ENCODE measurements around the gene RPTOR.
A peak's percentile ranks its signal among the peaks of the same experiment; 100 is the strongest.
"Not testable (repeated sequence)": the region's sequence is repeated elsewhere in the genome, so short reads cannot be mapped to it uniquely, and the experiment has no call there.

RPTOR gene

GRCh38 chr17:80876456-80876949 lies 331.9 kb downstream of the RPTOR start:
- H3K9me3 ChIP-seq (replicated peaks in 1 of 2; ENCODE audit: control insufficient read depth in 2 of 2, insufficient read depth in 1 of 2, low read depth in 1 of 2, low read length in 2 of 2); H2BK120ac ChIP-seq (ENCODE audit: low read depth, low read length); H2BK5ac ChIP-seq (ENCODE audit: low read length); H3K36me3 ChIP-seq (replicated peaks in 1 of 2; ENCODE audit: control insufficient read depth in 2 of 2, insufficient read depth in 2 of 2, low read length in 2 of 2); H3K4ac ChIP-seq (ENCODE audit: low read length); H4K8ac ChIP-seq (ENCODE audit: low read depth, low read length); H3K27ac ChIP-seq (replicated peaks; ENCODE audit: low read length); H3K79me1 ChIP-seq (ENCODE audit: low read depth, low read length); H2BK15ac ChIP-seq (ENCODE audit: low read length); H3K4me3 ChIP-seq (ENCODE audit: low read length in 2 of 2); H2AFZ ChIP-seq (ENCODE audit: low read length); DNase-seq (ENCODE audit: low spot score); H3K27me3 ChIP-seq (ENCODE audit: control insufficient read depth in 3 of 3, insufficient read depth in 3 of 3, low read depth in 1 of 3, low read length in 3 of 3); H3K4me2 ChIP-seq (ENCODE audit: insufficient read depth, low read length, poor library complexity, severe bottlenecking); H4K91ac ChIP-seq (ENCODE audit: low read depth, low read length, poor library complexity): not testable (repeated sequence)
- Histone ChIP-seq H3K18ac (ENCODE audit: low read length) (peak overlapping the region; percentile 74), H3K9ac (ENCODE audit: low read depth, low read length, poor library complexity) (peak overlapping the region; percentile 50), H2AK5ac (ENCODE audit: low read depth, low read length) (peak overlapping the region; percentile 76), H3K4me1 (ENCODE audit: control insufficient read depth in 2 of 2, insufficient read depth in 1 of 2, low read depth in 1 of 2, low read length in 2 of 2) (peaks cover 25 to 44% of the 10 kb centered on the region in 2 donors), H3K23ac (ENCODE audit: low read depth, low read length, poor library complexity) (peak overlapping the region; percentile 67), H3K14ac (ENCODE audit: low read length) (peak overlapping the region; percentile 75), H2BK12ac (ENCODE audit: low read length) (peak overlapping the region; percentile 87)
- WGBS, 2 donors (ENCODE audit: extremely low coverage in 2 of 2, insufficient read length in 2 of 2, insufficient replicate concordance in 1 of 2): no CpG with 5 or more reads among the region's 39 CpGs

GRCh38 chr17:80876950-80877728 lies 332.5 kb downstream of the RPTOR start:
- WGBS, 2 donors (ENCODE audit: extremely low coverage in 2 of 2, insufficient read length in 2 of 2, insufficient replicate concordance in 1 of 2): no CpG with 5 or more reads among the region's 32 CpGs
- H2AFZ ChIP-seq (ENCODE audit: low read length): no peak overlapping the region
- H3K27ac ChIP-seq (replicated peaks; ENCODE audit: low read length): no peak overlapping the region
- peaks cover 7% of the 10 kb centered on the region for H3K79me1 ChIP-seq (ENCODE audit: low read depth, low read length)
- H4K8ac ChIP-seq (ENCODE audit: low read depth, low read length): no peak overlapping the region
- no peak overlapping the region for H2BK120ac ChIP-seq (ENCODE audit: low read depth, low read length)
- peaks cover 0 to 2% of the 10 kb centered on the region in 2 donors for H3K9me3 ChIP-seq (replicated peaks in 1 of 2; ENCODE audit: control insufficient read depth in 2 of 2, insufficient read depth in 1 of 2, low read depth in 1 of 2, low read length in 2 of 2)
- H3K4me1 ChIP-seq (ENCODE audit: control insufficient read depth in 2 of 2, insufficient read depth in 1 of 2, low read depth in 1 of 2, low read length in 2 of 2): peaks cover 25 to 40% of the 10 kb centered on the region in 2 donors
- no peak overlapping the region for H3K4me2 ChIP-seq (ENCODE audit: insufficient read depth, low read length, poor library complexity, severe bottlenecking)
- peaks cover 0 to 12% of the 10 kb centered on the region in 2 donors for H3K36me3 ChIP-seq (replicated peaks in 1 of 2; ENCODE audit: control insufficient read depth in 2 of 2, insufficient read depth in 2 of 2, low read length in 2 of 2)
- DNase-seq (ENCODE audit: low spot score): no peak
- H3K14ac ChIP-seq (ENCODE audit: low read length): peak overlapping the region; percentile 75
- H2AK5ac ChIP-seq (ENCODE audit: low read depth, low read length): peak overlapping the region; percentile 76
- no peak overlapping the region for H2BK15ac ChIP-seq (ENCODE audit: low read length)
- no peaks in the 10 kb centered on the region for H3K27me3 ChIP-seq (ENCODE audit: control insufficient read depth in 3 of 3, insufficient read depth in 3 of 3, low read depth in 1 of 3, low read length in 3 of 3)
- no peak overlapping the region for H4K91ac ChIP-seq (ENCODE audit: low read depth, low read length, poor library complexity)
- H3K4ac ChIP-seq (ENCODE audit: low read length): no peak overlapping the region
- no peak overlapping the region for H2BK5ac ChIP-seq (ENCODE audit: low read length)
- H3K4me3 ChIP-seq (ENCODE audit: low read length in 2 of 2): no peak overlapping the region
- H3K18ac ChIP-seq (ENCODE audit: low read length): peak overlapping the region; percentile 74
- peak overlapping the region; percentile 50 for H3K9ac ChIP-seq (ENCODE audit: low read depth, low read length, poor library complexity)
- H2BK12ac ChIP-seq (ENCODE audit: low read length): peak overlapping the region; percentile 87
- peak overlapping the region; percentile 67 for H3K23ac ChIP-seq (ENCODE audit: low read depth, low read length, poor library complexity)

- no peak overlapping the region for H2BK120ac ChIP-seq (ENCODE audit: low read depth, low read length)
- H3K4ac ChIP-seq (ENCODE audit: low read length): no peak overlapping the region
- no peak overlapping the region for H2BK15ac ChIP-seq (ENCODE audit: low read length)
- no peaks in the 10 kb centered on the region for H3K27me3 ChIP-seq (ENCODE audit: control insufficient read depth in 3 of 3, insufficient read depth in 3 of 3, low read depth in 1 of 3, low read length in 3 of 3)
- peaks cover 7% of the 10 kb centered on the region for H3K79me1 ChIP-seq (ENCODE audit: low read depth, low read length)
- H3K14ac ChIP-seq (ENCODE audit: low read length): no peak overlapping the region
- H3K18ac ChIP-seq (ENCODE audit: low read length): no peak overlapping the region
- DNase-seq (ENCODE audit: low spot score): no peak
- no peak overlapping the region for H2BK5ac ChIP-seq (ENCODE audit: low read length)
- no peak overlapping the region for H2BK12ac ChIP-seq (ENCODE audit: low read length)
- peak overlapping the region; percentile 17 for H3K23ac ChIP-seq (ENCODE audit: low read depth, low read length, poor library complexity)
- no peak overlapping the region for H2AK5ac ChIP-seq (ENCODE audit: low read depth, low read length)
- H3K9ac ChIP-seq (ENCODE audit: low read depth, low read length, poor library complexity): no peak overlapping the region
- no CpG with 5 or more reads among the region's 14 CpGs for WGBS, 2 donors (ENCODE audit: extremely low coverage in 2 of 2, insufficient read length in 2 of 2, insufficient replicate concordance in 1 of 2)
- H2AFZ ChIP-seq (ENCODE audit: low read length): no peak overlapping the region
- H4K8ac ChIP-seq (ENCODE audit: low read depth, low read length): no peak overlapping the region
- no peak overlapping the region for H4K91ac ChIP-seq (ENCODE audit: low read depth, low read length, poor library complexity)
- H3K27ac ChIP-seq (replicated peaks; ENCODE audit: low read length): no peak overlapping the region
- no peak overlapping the region for H3K4me2 ChIP-seq (ENCODE audit: insufficient read depth, low read length, poor library complexity, severe bottlenecking)
- peaks cover 25 to 34% of the 10 kb centered on the region in 2 donors for H3K4me1 ChIP-seq (ENCODE audit: control insufficient read depth in 2 of 2, insufficient read depth in 1 of 2, low read depth in 1 of 2, low read length in 2 of 2)
- peaks cover 0 to 2% of the 10 kb centered on the region in 2 donors for H3K9me3 ChIP-seq (replicated peaks in 1 of 2; ENCODE audit: control insufficient read depth in 2 of 2, insufficient read depth in 1 of 2, low read depth in 1 of 2, low read length in 2 of 2)
- no peak overlapping the region for H3K4me3 ChIP-seq (ENCODE audit: low read length in 2 of 2)
- peaks cover under 1 to 18% of the 10 kb centered on the region in 2 donors for H3K36me3 ChIP-seq (replicated peaks in 1 of 2; ENCODE audit: control insufficient read depth in 2 of 2, insufficient read depth in 2 of 2, low read length in 2 of 2)
Observed at GRCh38 chr17:80877729-80878303, 333.2 kb downstream of the RPTOR start.

All from neuronal stem cell (in vitro differentiated cells).